Endothelial cell of umbilical vein (primary cell): ENCODE data around the gene EID3. TPM values are rescaled to one million over a fixed set of nuclear protein-coding genes. Genes with fewer than 3 reads are reported as not detected.

Experiments
- BruUV-seq: library from RNA; stranded (reverse); fragments of 400-500 nt; replicated peaks from 2 replicates; lab custom pipeline; 2021; lab: Mats Ljungman, UMichigan
- CTCF ChIA-PET: fragments of 300-600, 350-600 bp; sonication (Branson Sonifier 250); formaldehyde crosslinking; loops from one replicate; lab custom pipeline; 2021; ENCODE audit warnings: antibody characterized with exemption, inconsistent platforms; lab: Charles Lee
- POLR2A ChIA-PET: fragments of 300-600, 350-600 bp; sonication (Branson Sonifier 250); formaldehyde crosslinking; loops from one replicate; lab custom pipeline; 2021; ENCODE audit warnings: antibody characterized with exemption, inconsistent platforms; lab: Charles Lee
- DNase-seq: peaks from one replicate; pipeline ENCODE4 v3.0.0-alpha.2; 2011; ENCODE audit warnings: low read depth, low spot score
- FAIRE-seq: peaks from 2 replicates; lab custom pipeline; 2011; peaks lifted over from hg19 to GRCh38; lab: Jason Lieb, UNC
- H2AFZ ChIP-seq: 2 replicates; pipeline ENCODE4 v1.6.0; 2012; ENCODE audit warnings: low read depth, low read length, control low read depth, inconsistent platforms
- H3K27ac ChIP-seq: 2 replicates; pipeline ENCODE4 v1.5.1; 2011; ENCODE audit warnings: low read depth, mild to moderate bottlenecking, control low read depth, low read length, moderate library complexity; ENCODE audit not compliant: insufficient read depth
- H3K27me3 ChIP-seq, 2 experiments: 2 replicates each; pipeline versions ENCODE4 v1.6.0 to v1.6.1; 2011; ENCODE audit warnings: low read length in 2 of 2, mixed read lengths in 1 of 2; ENCODE audit not compliant: control insufficient read depth in 2 of 2, insufficient read depth in 2 of 2
- H3K36me3 ChIP-seq, 2 experiments: 2 replicates in 1 of 2; 3 replicates in 1 of 2; pipeline ENCODE4 v1.5.1; 2011; ENCODE audit warnings: low read length in 2 of 2, mild to moderate bottlenecking in 1 of 2, moderate library complexity in 1 of 2; ENCODE audit not compliant: control insufficient read depth in 2 of 2, insufficient read depth in 2 of 2; ENCODE audit errors: extremely low read depth in 1 of 2
- H3K4me1 ChIP-seq: 3 replicates; pipeline ENCODE4 v1.5.1; 2011; ENCODE audit warnings: mild to moderate bottlenecking, low read length; ENCODE audit not compliant: control insufficient read depth, insufficient read depth; ENCODE audit errors: extremely low read depth
- H3K4me2 ChIP-seq: 2 replicates; pipeline ENCODE4 v1.6.1; 2011; ENCODE audit warnings: low read length, control low read depth, mixed read lengths; ENCODE audit not compliant: insufficient read depth
- H3K4me3 ChIP-seq, 3 experiments: fragments of 200-600 bp in 1 of 3; sonication (generic), shearing (Covaris generic) in 1 of 3; replicated peaks in 1 of 3; 2 replicates each; pipeline ENCODE4 v1.5.1; 2011 to 2016; ENCODE audit warnings: control low read depth in 3 of 3, low read length in 3 of 3, mild to moderate bottlenecking in 2 of 3, inconsistent platforms in 1 of 3, low read depth in 1 of 3, moderate library complexity in 1 of 3; ENCODE audit not compliant: insufficient read depth in 1 of 3
- H3K79me2 ChIP-seq: 2 replicates; pipeline ENCODE4 v1.6.0; 2012; ENCODE audit warnings: low read length, inconsistent platforms; ENCODE audit not compliant: control insufficient read depth, insufficient read depth
- H3K9ac ChIP-seq: replicated peaks from 2 replicates; pipeline ENCODE3; 2011; ENCODE audit warnings: low read length, control low read depth; ENCODE audit not compliant: insufficient read depth; ENCODE audit errors: extremely low read depth
- H3K9me1 ChIP-seq: replicated peaks from 3 replicates; pipeline ENCODE4 v1.6.0; 2011; ENCODE audit warnings: mild to moderate bottlenecking, low read length; ENCODE audit not compliant: control insufficient read depth, insufficient read depth; ENCODE audit errors: extremely low read depth
- H3K9me3 ChIP-seq: replicated peaks from 2 replicates; pipeline ENCODE4 v1.5.1; 2012; ENCODE audit warnings: low read length, inconsistent platforms; ENCODE audit not compliant: control insufficient read depth, insufficient read depth
- H4K20me1 ChIP-seq: replicated peaks from 2 replicates; pipeline ENCODE3; 2011; ENCODE audit warnings: mild to moderate bottlenecking, low read length; ENCODE audit not compliant: control insufficient read depth, insufficient read depth; ENCODE audit errors: extremely low read depth
- CTCF ChIP-seq, 2 donors: IDR thresholded peaks; 1 replicate in 1 of 2; 2 replicates in 1 of 2; pipeline ENCODE4 v1.5.1; 2011; ENCODE audit warnings: low read length in 2 of 2, mild to moderate bottlenecking in 2 of 2, moderate library complexity in 2 of 2, control low read depth in 1 of 2, inconsistent platforms in 1 of 2, low read depth in 1 of 2; ENCODE audit not compliant: insufficient read depth in 1 of 2; ENCODE audit errors: extremely low read depth in 1 of 2
- EZH2 ChIP-seq: IDR thresholded peaks from 2 replicates; pipeline ENCODE4 v1.6.1; 2012; ENCODE audit warnings: borderline replicate concordance, low read depth, mild to moderate bottlenecking, moderate library complexity, low read length, inconsistent platforms; ENCODE audit not compliant: severe bottlenecking
- FOS ChIP-seq: IDR thresholded peaks from 2 replicates; pipeline ENCODE4 v1.6.1; 2011; ENCODE audit warnings: mild to moderate bottlenecking, low read length, moderate library complexity, borderline replicate concordance; ENCODE audit not compliant: insufficient read depth
- GATA2 ChIP-seq: IDR thresholded peaks from 2 replicates; pipeline ENCODE4 v1.7.0; 2011; ENCODE audit warnings: low read depth, mild to moderate bottlenecking, moderate library complexity, mixed read lengths, low read length; ENCODE audit not compliant: insufficient read length, insufficient read depth
- JUN ChIP-seq: IDR thresholded peaks from 2 replicates; pipeline ENCODE4 v1.6.1; 2011; ENCODE audit warnings: borderline replicate concordance, low read depth; ENCODE audit not compliant: insufficient read length, insufficient read depth
- MAX ChIP-seq: IDR thresholded peaks from 2 replicates; pipeline ENCODE4 v1.6.1; 2011; ENCODE audit not compliant: insufficient read depth, insufficient read length
- MYC ChIP-seq: IDR thresholded peaks from one replicate; pipeline ENCODE4 v1.6.1; 2011; ENCODE audit warnings: mild to moderate bottlenecking, low read depth, low read length
- POLR2A ChIP-seq: IDR thresholded peaks from 2 replicates; pipeline ENCODE4 v1.6.1; 2012; ENCODE audit warnings: low read depth, mild to moderate bottlenecking, control low read depth, low read length
- POLR2AphosphoS5 ChIP-seq: IDR thresholded peaks from 2 replicates; pipeline ENCODE4 v1.6.1; 2012; ENCODE audit warnings: low read depth, mild to moderate bottlenecking, control low read depth, low read length, moderate library complexity; ENCODE audit not compliant: insufficient read depth
- dilution Hi-C: fragments of 300-500 bp; cut with MboI; formaldehyde crosslinking; loops from one replicate; pipeline ENCODE4 v1.15.0; 2019; ENCODE audit warnings: low sequenced_read_pairs; ENCODE audit not compliant: extremely low pct_ligation_motif_present
- intact Hi-C: fragments of 100-400 bp; cut with micrococcal nuclease; formaldehyde crosslinking; loops from one replicate; pipeline ENCODE4 v1.10.0; 2022
- polyA plus RNA-seq, 4 experiments: library from polyadenylated mRNA; depleted of rRNA in 3 of 4; stranded (reverse) in 3 of 4; unstranded in 1 of 4; fragments of >200 nt; gene quantifications; 2 replicates each; pipeline versions ENCODE4 v1.2.1 to v1.2.3, GENCODE V29; 2011 to 2012; ENCODE audit warnings: missing spikeins in 1 of 4
- total RNA-seq: library from RNA; stranded (reverse); gene quantifications from 2 replicates; pipeline ENCODE4 v1.2.3, GENCODE V29; 2021

Gene EID3
- total and polyA plus RNA-seq, 2 donors (not counting 3 experiments of a cell fraction or from before 2014, with no cell fraction given), result 1.5 to 14.5 TPM

GRCh38 chr12:104286516-104287482 is 16.7 kb upstream of the EID3 start:
- H3K9me3 ChIP-seq, result no peaks in the 10 kb centered on the region
- peak overlapping the region; percentile 78 for H3K27ac ChIP-seq
- DNase-seq (peak; percentile 99), FAIRE-seq (peak; percentile 87)
- peak overlapping the region; percentile 92 for H3K9ac ChIP-seq
- TF ChIP-seq EZH2 (no peak), FOS (no peak), POLR2AphosphoS5 (peak; percentile 92), MAX (peak; percentile 27), CTCF (IDR thresholded peaks at IDR 0.05; ENCODE audit: extremely low read depth in 1 of 2, insufficient read depth in 1 of 2, low read depth in 1 of 2, low read length in 2 of 2) (no peak), POLR2A (peak; percentile 96), MYC (no peak), GATA2 (no peak), JUN (peak; percentile 52)
- H3K4me1 ChIP-seq, result peaks cover 34% of the 10 kb centered on the region
- POLR2A ChIA-PET, result interaction anchor here (0.6 to 15.5 kb wide), 14 partner anchors 9 to 149 kb away, joined by 3 to 222 read pairs (median 4); partner anchors contain the start of genes EID3, NFYB and TXNRD1
- peaks cover under 1 to 3% of the 10 kb centered on the region in 2 experiments for H3K36me3 ChIP-seq
- intact Hi-C loops, result loop anchor here (1.0 to 10.0 kb wide), 5 partner anchors 67 to 821 kb away; partner anchors contain the start of genes CHST11, NFYB, TXNRD1 and WASHC4
- dilution Hi-C loops, result loop anchor here (5.0 kb wide), 1 partner anchor 64 kb away; no protein-coding TSS in a partner anchor
- no peaks in the 10 kb centered on the region for H3K27me3 ChIP-seq
- H3K9me1 ChIP-seq, result no peaks in the 10 kb centered on the region
- peak overlapping the region; percentile 83 for H3K4me2 ChIP-seq
- H2AFZ ChIP-seq, result no peak overlapping the region
- peaks cover 47% of the 10 kb centered on the region for H3K79me2 ChIP-seq
- peak overlapping the region; percentile 67 to 98 (median 76) for H3K4me3 ChIP-seq
- TSS peak; percentile 48 for BruUV-seq
- peaks cover 7% of the 10 kb centered on the region for H4K20me1 ChIP-seq
- CTCF ChIA-PET, result interaction anchor here (0.6 to 5.9 kb wide), 6 partner anchors 10 to 80 kb away, joined by 3 to 49 read pairs (median 7); partner anchors contain the start of gene TXNRD1
